ENCODE results near the gene MYRF.

Gene MYRF

DNA sequence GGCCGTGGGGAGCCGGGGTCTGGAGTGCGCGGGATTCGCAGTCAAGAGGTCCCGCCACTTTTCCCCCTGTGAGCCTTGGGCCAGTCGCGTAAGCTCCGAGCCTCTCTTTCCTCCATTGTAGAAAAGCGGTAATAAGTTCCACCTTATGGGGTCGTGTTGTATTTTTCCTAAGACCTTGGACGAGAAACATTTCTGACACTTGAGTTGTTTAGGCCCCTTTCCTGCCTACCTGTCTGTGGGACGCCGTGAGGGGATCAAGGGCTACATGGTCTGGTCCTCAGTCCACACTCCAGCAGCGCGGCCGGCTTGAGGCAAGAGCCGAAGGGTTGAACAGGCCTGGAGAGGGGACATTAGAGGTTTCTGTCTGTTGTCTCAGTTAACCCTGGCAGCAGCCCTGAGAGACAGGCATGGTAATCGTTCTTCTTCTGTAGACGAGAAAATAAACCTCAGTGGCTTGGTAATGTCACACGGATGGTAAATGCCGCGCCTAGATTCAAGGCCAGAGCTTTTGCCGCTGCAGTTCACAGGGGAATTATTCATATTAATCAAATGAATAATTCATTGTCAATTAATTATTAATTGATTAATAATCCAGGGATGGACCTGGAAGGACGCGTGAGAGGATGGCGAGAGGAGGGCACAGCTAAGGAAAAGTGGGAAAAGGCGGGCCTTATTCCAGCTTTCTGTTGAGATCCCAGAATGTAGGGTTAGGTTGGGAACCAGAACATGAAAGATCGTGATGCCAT, 40.8 kb downstream of the MYRF start:
- H3K4me1 ChIP-seq (ENCODE audit: control insufficient read depth, insufficient read depth, low read length), result peaks cover 9% of the 10 kb centered on the region
- H3K36me3 ChIP-seq (ENCODE audit: control insufficient read depth, insufficient read depth, low read length), result peaks cover 36% of the 10 kb centered on the region
- 7 to 8% methylated on average over 29 of the region's 29 CpGs for WGBS, 2 experiments

DNA sequence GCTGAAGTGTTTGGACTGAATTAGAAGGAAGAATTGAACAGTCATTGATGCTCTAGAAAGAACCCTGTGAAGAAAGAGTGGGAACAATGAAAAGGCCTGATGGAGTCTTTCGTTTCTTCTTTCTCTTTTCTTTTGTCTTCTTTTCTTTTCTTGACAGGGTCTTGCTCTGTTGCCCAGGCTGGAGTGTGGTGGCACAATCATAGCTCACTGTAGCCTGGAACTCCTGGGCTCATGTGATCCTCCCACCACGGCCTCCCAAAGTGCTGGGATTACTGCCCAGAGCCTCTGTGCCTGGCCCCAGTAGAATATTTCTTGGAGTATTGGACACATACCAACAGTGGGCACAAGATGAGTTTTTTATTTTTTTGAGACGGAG, 41.4 kb downstream of the MYRF start:
- H3K27ac ChIP-seq (ENCODE audit: insufficient read depth, low read depth, low read length, poor library complexity, severe bottlenecking), result no peak overlapping the region
- H3K9me3 ChIP-seq (ENCODE audit: control insufficient read depth, low read length), result no peaks in the 10 kb centered on the region
- peaks cover 9% of the 10 kb centered on the region for H3K4me1 ChIP-seq (ENCODE audit: control insufficient read depth, insufficient read depth, low read length)
- H3K4me3 ChIP-seq (ENCODE audit: insufficient read depth, low read depth, low read length), result peak overlapping the region; percentile 99
- H3K36me3 ChIP-seq (ENCODE audit: control insufficient read depth, insufficient read depth, low read length), result peaks cover 32% of the 10 kb centered on the region
- WGBS, 2 experiments, result 86 to 87% methylated on average over 3 of the region's 3 CpGs
- H3K27me3 ChIP-seq (ENCODE audit: control insufficient read depth, insufficient read depth, low read length, poor library complexity, severe bottlenecking), result no peaks in the 10 kb centered on the region

More for the DNA sequence above, 40.8 kb downstream of the MYRF start:
- Histone ChIP-seq H3K27me3 (ENCODE audit: control insufficient read depth, insufficient read depth, low read length, poor library complexity, severe bottlenecking) (no peaks in the 10 kb centered on the region), H3K4me3 (ENCODE audit: insufficient read depth, low read depth, low read length) (peak overlapping the region; percentile 99), H3K9me3 (ENCODE audit: control insufficient read depth, low read length) (no peaks in the 10 kb centered on the region), H3K27ac (ENCODE audit: insufficient read depth, low read depth, low read length, poor library complexity, severe bottlenecking) (peak overlapping the region; percentile 98)

DNA sequence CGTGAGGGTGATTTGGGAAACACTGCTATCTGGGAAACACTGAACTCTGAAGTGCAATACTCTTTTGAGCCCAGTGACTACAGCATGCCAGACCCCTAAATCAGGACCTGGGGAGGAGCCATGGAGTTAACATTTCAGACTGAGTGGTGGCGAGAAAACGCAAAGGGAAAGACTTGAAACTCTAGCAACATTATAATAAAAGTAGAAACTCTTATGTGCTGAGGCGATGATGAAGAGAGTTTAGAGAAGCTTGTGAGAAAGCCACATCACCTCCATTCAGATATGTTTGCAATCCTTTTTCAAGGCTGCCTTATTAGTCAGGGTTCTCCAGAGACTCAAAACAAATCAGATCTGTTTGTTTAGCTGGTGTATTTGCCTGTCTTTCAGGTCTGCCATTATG, 42.1 kb downstream of the MYRF start:
- H3K27me3 ChIP-seq (ENCODE audit: control insufficient read depth, insufficient read depth, low read length, poor library complexity, severe bottlenecking), result no peaks in the 10 kb centered on the region
- 96 to 98% methylated on average over 4 of the region's 4 CpGs for WGBS, 2 experiments
- peaks cover 9% of the 10 kb centered on the region for H3K4me1 ChIP-seq (ENCODE audit: control insufficient read depth, insufficient read depth, low read length)
- no peak overlapping the region for H3K27ac ChIP-seq (ENCODE audit: insufficient read depth, low read depth, low read length, poor library complexity, severe bottlenecking)
- H3K4me3 ChIP-seq (ENCODE audit: insufficient read depth, low read depth, low read length), result no peak overlapping the region
- peaks cover 24% of the 10 kb centered on the region for H3K36me3 ChIP-seq (ENCODE audit: control insufficient read depth, insufficient read depth, low read length)
- no peaks in the 10 kb centered on the region for H3K9me3 ChIP-seq (ENCODE audit: control insufficient read depth, low read length)

- 95 to 97% methylated on average over 12 of the region's 12 CpGs for WGBS, 2 experiments
- Histone ChIP-seq H3K27ac (ENCODE audit: insufficient read depth, low read depth, low read length, poor library complexity, severe bottlenecking) (no peak overlapping the region), H3K4me3 (ENCODE audit: insufficient read depth, low read depth, low read length) (no peak overlapping the region), H3K27me3 (ENCODE audit: control insufficient read depth, insufficient read depth, low read length, poor library complexity, severe bottlenecking) (no peaks in the 10 kb centered on the region), H3K36me3 (ENCODE audit: control insufficient read depth, insufficient read depth, low read length) (peaks cover 18% of the 10 kb centered on the region), H3K4me1 (ENCODE audit: control insufficient read depth, insufficient read depth, low read length) (peaks cover 9% of the 10 kb centered on the region), H3K9me3 (ENCODE audit: control insufficient read depth, low read length) (no peaks in the 10 kb centered on the region)
These were observed 43.0 kb downstream of the MYRF start for GRCh38 chr11:61795459-61795858.

GRCh38 chr11:61795876-61796526, 43.6 kb downstream of the MYRF start:
- Histone ChIP-seq H3K27me3 (ENCODE audit: control insufficient read depth, insufficient read depth, low read length, poor library complexity, severe bottlenecking) (no peaks in the 10 kb centered on the region), H3K4me3 (ENCODE audit: insufficient read depth, low read depth, low read length) (no peak overlapping the region), H3K9me3 (ENCODE audit: control insufficient read depth, low read length) (no peaks in the 10 kb centered on the region), H3K4me1 (ENCODE audit: control insufficient read depth, insufficient read depth, low read length) (peaks cover 9% of the 10 kb centered on the region), H3K27ac (ENCODE audit: insufficient read depth, low read depth, low read length, poor library complexity, severe bottlenecking) (no peak overlapping the region), H3K36me3 (ENCODE audit: control insufficient read depth, insufficient read depth, low read length) (peaks cover 17% of the 10 kb centered on the region)
- WGBS, 2 experiments, result 96% methylated on average over 18 of the region's 18 CpGs

DNA sequence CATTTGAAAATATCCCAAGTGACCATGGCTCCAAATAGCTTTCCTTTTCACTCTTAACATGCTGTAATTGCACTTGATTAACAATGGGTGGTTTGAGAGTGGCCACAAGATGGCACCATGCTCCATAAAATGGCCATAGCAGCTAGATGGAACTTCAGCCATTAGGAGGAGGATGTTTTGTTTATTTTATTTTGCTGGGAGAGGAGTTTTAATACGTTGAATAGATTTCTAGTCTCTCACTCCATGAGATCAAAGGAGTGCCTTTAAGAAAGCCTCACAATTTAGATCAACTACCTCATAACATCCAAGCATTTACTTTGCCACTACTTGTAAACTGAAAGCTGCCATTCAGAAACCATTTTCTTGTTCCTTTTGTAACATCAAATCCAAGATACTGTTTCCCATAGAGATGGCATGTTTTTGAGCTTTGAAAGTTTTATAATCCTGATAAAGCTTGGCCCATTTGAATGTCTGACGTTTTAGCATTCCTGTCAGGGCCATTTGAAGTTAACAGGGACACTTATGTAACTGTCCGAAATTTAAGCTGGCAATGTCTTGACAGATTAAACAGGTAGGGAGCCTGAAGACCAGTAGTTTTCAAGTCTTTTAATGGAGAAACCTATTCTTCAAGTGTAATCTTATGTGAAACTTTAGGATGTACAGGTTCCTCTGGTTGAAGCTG, 45.0 kb downstream of the MYRF start:
- Histone ChIP-seq H3K27me3 (ENCODE audit: control insufficient read depth, insufficient read depth, low read length, poor library complexity, severe bottlenecking) (no peaks in the 10 kb centered on the region), H3K36me3 (ENCODE audit: control insufficient read depth, insufficient read depth, low read length) (peaks cover 24% of the 10 kb centered on the region), H3K27ac (ENCODE audit: insufficient read depth, low read depth, low read length, poor library complexity, severe bottlenecking) (no peak overlapping the region), H3K9me3 (ENCODE audit: control insufficient read depth, low read length) (no peaks in the 10 kb centered on the region), H3K4me1 (ENCODE audit: control insufficient read depth, insufficient read depth, low read length) (no peaks in the 10 kb centered on the region), H3K4me3 (ENCODE audit: insufficient read depth, low read depth, low read length) (no peak overlapping the region)
- 70 to 93% methylated on average over 2 to 3 of the region's 3 CpGs for WGBS, 2 experiments

DNA sequence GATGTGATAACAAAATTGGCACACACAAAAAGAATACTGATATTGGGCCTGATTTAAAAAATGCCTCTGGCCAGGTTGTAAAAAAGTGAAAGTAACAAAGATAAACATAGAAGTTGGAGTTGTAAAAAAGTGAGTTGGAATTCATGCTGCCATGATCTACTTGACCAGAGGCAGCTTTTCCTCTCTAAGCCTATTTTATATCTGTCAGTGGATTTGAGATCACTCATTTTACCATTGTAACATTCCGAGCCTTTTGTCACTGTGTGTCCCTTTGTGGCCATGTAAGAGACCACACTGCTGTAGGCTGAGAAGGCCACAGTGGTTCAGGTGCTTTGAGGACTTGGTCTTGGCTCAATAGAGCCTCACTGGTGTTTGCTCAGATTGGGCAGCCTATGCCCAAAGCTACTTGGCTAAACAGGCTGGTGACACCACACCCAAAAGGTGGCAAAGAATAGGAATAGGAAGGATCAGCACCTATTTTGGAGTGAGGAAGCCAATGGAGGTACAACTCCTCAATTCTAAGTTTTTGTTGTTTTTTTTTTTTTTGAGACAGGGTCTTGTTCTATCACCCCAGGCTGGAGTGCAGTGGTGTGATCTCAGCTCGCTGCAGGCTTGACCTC, 47.3 kb downstream of the MYRF start:
- H3K27me3 ChIP-seq (ENCODE audit: control insufficient read depth, insufficient read depth, low read length, poor library complexity, severe bottlenecking), result no peaks in the 10 kb centered on the region
- H3K27ac ChIP-seq (ENCODE audit: insufficient read depth, low read depth, low read length, poor library complexity, severe bottlenecking), result no peak overlapping the region
- H3K9me3 ChIP-seq (ENCODE audit: control insufficient read depth, low read length), result no peaks in the 10 kb centered on the region
- H3K4me3 ChIP-seq (ENCODE audit: insufficient read depth, low read depth, low read length), result no peak overlapping the region
- no peaks in the 10 kb centered on the region for H3K4me1 ChIP-seq (ENCODE audit: control insufficient read depth, insufficient read depth, low read length)
- 92 to 96% methylated on average over 2 of the region's 2 CpGs for WGBS, 2 experiments
- peaks cover 44% of the 10 kb centered on the region for H3K36me3 ChIP-seq (ENCODE audit: control insufficient read depth, insufficient read depth, low read length)

DNA sequence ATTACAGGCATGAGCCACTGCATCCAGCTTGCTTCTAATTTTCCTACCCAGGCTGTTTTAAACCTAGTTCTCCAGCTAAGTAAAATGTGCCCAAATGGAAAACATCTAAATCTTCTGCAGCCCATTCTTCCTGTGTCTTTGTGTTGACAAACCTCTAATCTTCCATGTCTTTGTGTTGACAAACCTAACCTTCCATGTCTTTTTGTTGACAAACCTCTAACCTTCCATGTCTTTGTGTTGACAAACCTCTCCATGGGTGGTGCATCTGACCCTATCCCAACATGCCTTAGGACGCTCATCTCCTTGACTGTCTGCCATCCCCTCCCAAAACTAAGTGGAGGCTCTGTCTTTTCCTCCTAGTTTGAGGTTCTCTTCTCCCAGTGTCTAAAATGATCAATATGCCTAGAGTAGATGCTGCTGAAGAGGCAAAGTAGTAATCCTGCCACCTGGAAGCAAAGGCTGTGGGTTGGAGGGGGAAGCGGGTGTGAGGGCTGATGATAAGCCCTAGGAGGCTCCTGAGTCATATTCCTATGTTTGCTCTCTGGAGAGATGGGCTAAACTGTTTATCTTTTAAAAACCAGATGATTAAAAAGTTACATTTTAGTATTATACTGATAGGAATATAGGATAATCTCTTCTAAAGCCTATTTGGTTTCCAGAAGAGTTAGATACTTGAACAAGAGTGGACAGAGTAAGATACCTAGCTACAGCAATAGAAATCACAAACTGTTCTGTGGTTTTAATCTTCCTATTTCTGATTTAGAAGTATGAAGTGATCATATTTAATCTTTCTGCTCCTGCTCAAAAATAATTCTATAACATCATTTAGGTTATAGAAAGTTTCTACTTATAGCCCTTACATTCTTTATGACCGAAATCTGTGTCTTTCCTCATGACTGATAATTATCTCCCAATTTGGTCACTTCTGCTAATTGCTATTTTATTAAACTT, 48.2 kb downstream of the MYRF start:
- Histone ChIP-seq H3K4me1 (ENCODE audit: control insufficient read depth, insufficient read depth, low read length) (no peaks in the 10 kb centered on the region), H3K9me3 (ENCODE audit: control insufficient read depth, low read length) (no peaks in the 10 kb centered on the region), H3K27me3 (ENCODE audit: control insufficient read depth, insufficient read depth, low read length, poor library complexity, severe bottlenecking) (no peaks in the 10 kb centered on the region), H3K27ac (ENCODE audit: insufficient read depth, low read depth, low read length, poor library complexity, severe bottlenecking) (no peak overlapping the region), H3K4me3 (ENCODE audit: insufficient read depth, low read depth, low read length) (no peak overlapping the region), H3K36me3 (ENCODE audit: control insufficient read depth, insufficient read depth, low read length) (peaks cover 48% of the 10 kb centered on the region)
- WGBS, 2 experiments, result 92 to 94% methylated on average over 3 of the region's 3 CpGs

GRCh38 chr11:61802605-61803004, 50.2 kb downstream of the MYRF start:
- H3K36me3 ChIP-seq (ENCODE audit: control insufficient read depth, insufficient read depth, low read length), result peaks cover 56% of the 10 kb centered on the region
- H3K27ac ChIP-seq (ENCODE audit: insufficient read depth, low read depth, low read length, poor library complexity, severe bottlenecking), result no peak overlapping the region
- H3K27me3 ChIP-seq (ENCODE audit: control insufficient read depth, insufficient read depth, low read length, poor library complexity, severe bottlenecking), result no peaks in the 10 kb centered on the region
- no peak overlapping the region for H3K4me3 ChIP-seq (ENCODE audit: insufficient read depth, low read depth, low read length)
- H3K4me1 ChIP-seq (ENCODE audit: control insufficient read depth, insufficient read depth, low read length), result no peaks in the 10 kb centered on the region
- whole genome bisulfite sequencing, 2 experiments, result 94 to 98% methylated on average over 6 of the region's 6 CpGs
- no peaks in the 10 kb centered on the region for H3K9me3 ChIP-seq (ENCODE audit: control insufficient read depth, low read length)
